ENCODE measurements around the gene ACADS. TPM values are rescaled to one million over a fixed set of nuclear protein-coding genes. Genes with fewer than 3 reads are reported as not detected.

The ACADS gene
- total RNA-seq, 1 experiment from 2014 or later, result 1.1 TPM

DNA sequence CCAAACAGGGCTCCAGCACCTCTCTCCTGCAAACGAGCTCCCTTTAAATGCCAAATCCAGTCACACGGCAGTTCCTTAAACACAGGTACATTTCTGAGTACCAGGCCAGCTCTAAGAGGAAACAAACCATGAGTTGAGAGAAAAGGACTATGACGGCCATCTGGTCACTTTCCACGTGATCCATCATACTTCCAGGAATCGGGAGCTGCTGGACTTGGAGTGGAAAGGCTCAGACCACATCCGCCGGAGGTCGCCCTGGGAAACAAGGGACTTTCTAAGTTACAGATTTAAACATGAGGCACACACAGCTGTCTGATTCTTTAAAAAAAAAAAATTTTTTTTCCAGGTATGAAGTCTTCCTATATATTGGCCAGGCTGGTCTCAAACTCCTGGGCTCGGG, 39.2 kb downstream of the ACADS start:
- Histone ChIP-seq H3K4me3 (no peak overlapping the region), H3K9me3 (replicated peaks) (no peaks in the 10 kb centered on the region), H3K36me3 (peaks cover 19% of the 10 kb centered on the region), H3K27me3 (no peaks in the 10 kb centered on the region), H3K27ac (no peak overlapping the region), H3K4me1 (no peaks in the 10 kb centered on the region)
- no peak for DNase-seq

DNA sequence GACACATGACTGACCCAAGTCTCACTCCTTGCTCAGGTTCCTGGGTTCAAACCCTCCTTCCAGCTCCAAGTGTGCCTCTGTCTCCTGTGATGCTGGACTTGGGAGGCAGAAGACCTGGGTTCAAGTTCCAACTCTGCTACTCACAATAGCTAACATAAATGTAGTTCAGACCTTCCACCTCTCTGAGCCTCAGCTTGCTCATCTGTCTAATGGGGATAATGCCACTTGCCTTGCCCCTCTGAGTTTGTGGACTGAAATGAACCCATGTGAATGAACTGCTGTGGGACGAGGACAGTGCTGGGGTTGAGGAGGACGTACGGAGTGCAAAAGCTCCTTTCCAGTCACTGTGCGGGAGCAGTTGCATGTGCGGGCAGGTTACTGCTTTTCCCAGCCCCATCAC, 40.9 kb downstream of the ACADS start:
- no peaks in the 10 kb centered on the region for H3K4me1 ChIP-seq
- peaks cover 19% of the 10 kb centered on the region for H3K36me3 ChIP-seq
- no peak overlapping the region for H3K4me3 ChIP-seq
- no peak for DNase-seq
- H3K9me3 ChIP-seq (replicated peaks), result no peaks in the 10 kb centered on the region
- H3K27me3 ChIP-seq, result no peaks in the 10 kb centered on the region
- H3K27ac ChIP-seq, result no peak overlapping the region

GRCh38 chr12:120767071-120768024, 41.7 kb downstream of the ACADS start:
- peaks cover 16% of the 10 kb centered on the region; the same call in 1 of the 2 replicates for H3K36me3 ChIP-seq

GRCh38 chr12:120771097-120771496, 45.5 kb downstream of the ACADS start:
- H3K27me3 ChIP-seq, result no peaks in the 10 kb centered on the region
- H3K4me1 ChIP-seq, result no peaks in the 10 kb centered on the region
- H3K36me3 ChIP-seq, result peaks cover 16% of the 10 kb centered on the region; the same call in 1 of the 2 replicates
- H3K9me3 ChIP-seq (replicated peaks), result no peaks in the 10 kb centered on the region
- no peak overlapping the region for H3K27ac ChIP-seq
- H3K4me3 ChIP-seq, result no peak overlapping the region
- DNase-seq, result no peak

More at GRCh38 chr12:120767071-120768024, 41.7 kb downstream of the ACADS start:
- Histone ChIP-seq H3K27me3 (no peaks in the 10 kb centered on the region), H3K4me3 (no peak overlapping the region), H3K27ac (no peak overlapping the region), H3K9me3 (replicated peaks) (no peaks in the 10 kb centered on the region), H3K4me1 (no peaks in the 10 kb centered on the region)
- no peak for DNase-seq

- Histone ChIP-seq H3K36me3 (no peaks in the 10 kb centered on the region; the same call in 1 of the 2 replicates), H3K9me3 (replicated peaks) (no peaks in the 10 kb centered on the region), H3K4me1 (no peaks in the 10 kb centered on the region), H3K27me3 (no peaks in the 10 kb centered on the region), H3K27ac (no peak overlapping the region), H3K4me3 (no peak overlapping the region)
- DNase-seq, result no peak
Measured at GRCh38 chr12:120774169-120774916, 48.7 kb downstream of the ACADS start.

- no peaks in the 10 kb centered on the region for H3K27me3 ChIP-seq
- no peaks in the 10 kb centered on the region for H3K4me1 ChIP-seq
- H3K27ac ChIP-seq, result no peak overlapping the region
- H3K9me3 ChIP-seq (replicated peaks), result no peaks in the 10 kb centered on the region
- H3K36me3 ChIP-seq, result peaks cover 2% of the 10 kb centered on the region; the same call in 1 of the 2 replicates
- H3K4me3 ChIP-seq, result no peak overlapping the region
- DNase-seq, result no peak
Measured at GRCh38 chr12:120775862-120776552, 50.4 kb downstream of the ACADS start.

DNA sequence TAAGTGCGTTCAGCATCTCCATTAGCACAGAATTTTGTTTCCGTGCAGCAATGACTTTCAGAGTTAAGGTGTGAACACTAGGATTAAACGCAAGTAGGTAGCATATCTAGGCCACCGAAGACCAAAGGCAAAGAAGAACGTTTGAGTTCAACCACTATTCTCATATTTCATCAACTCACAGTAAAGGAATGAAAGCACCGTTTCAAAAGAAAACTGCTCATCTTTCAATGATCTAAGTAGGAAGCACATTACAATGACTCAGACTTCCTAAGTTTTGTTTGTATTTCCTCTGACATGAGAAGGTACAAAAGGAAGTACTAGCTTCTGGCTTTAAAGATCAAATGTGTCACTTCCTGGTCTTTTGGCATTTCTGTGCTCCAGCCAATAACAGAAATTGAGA, 57.6 kb downstream of the ACADS start:
- peak in 1 of 2 experiments; percentile 8 for DNase-seq
- Histone ChIP-seq H3K27me3 (no peaks in the 10 kb centered on the region), H3K27ac (no peak overlapping the region)

GRCh38 chr12:120784804-120785203, 59.2 kb downstream of the ACADS start:
- peaks cover 9% of the 10 kb centered on the region for H3K36me3 ChIP-seq
- no peak for DNase-seq
- H3K27me3 ChIP-seq, result no peaks in the 10 kb centered on the region
- H3K4me3 ChIP-seq, result no peak overlapping the region
- no peak overlapping the region for H3K27ac ChIP-seq
- H3K9me3 ChIP-seq (replicated peaks), result no peaks in the 10 kb centered on the region
- 0 out of 2 replicates have a peak, but pooled peaks cover 4% of the 10 kb centered on the region for H3K4me1 ChIP-seq

More for the DNA sequence above, 57.6 kb downstream of the ACADS start:
- Histone ChIP-seq H3K36me3 (peaks cover 9% of the 10 kb centered on the region), H3K9me3 (replicated peaks) (no peaks in the 10 kb centered on the region), H3K4me3 (no peak overlapping the region), H3K4me1 (0 out of 2 replicates have a peak, but pooled peaks cover 4% of the 10 kb centered on the region)

- Histone ChIP-seq H3K4me3 (no peak overlapping the region), H3K27ac (no peak overlapping the region), H3K4me1 (0 out of 2 replicates have a peak, but pooled peaks cover 4% of the 10 kb centered on the region), H3K9me3 (replicated peaks) (no peaks in the 10 kb centered on the region), H3K27me3 (no peaks in the 10 kb centered on the region), H3K36me3 (0 out of 2 replicates have a peak, but pooled peaks cover 2% of the 10 kb centered on the region)
- DNase-seq, result no peak
Measured at GRCh38 chr12:120787889-120788288, 62.3 kb downstream of the ACADS start.

Other genes starting within 250 kb of the ACADS start
- gene DYNLL1, start 229.7 kb upstream of the ACADS start, total RNA-seq (2014; rRNA removed; shearing (Covaris generic)), result 446 and 452 TPM in 2 replicates
- 30.3 and 34.2 TPM in 2 replicates for gene COQ5, start 196.7 kb upstream of the ACADS start, total RNA-seq (2014; rRNA removed; shearing (Covaris generic))
- gene RNF10, start 191.5 kb upstream of the ACADS start, total RNA-seq (2014; rRNA removed; shearing (Covaris generic)), result 43.9 and 48.5 TPM in 2 replicates
- 40.4 and 41.6 TPM in 2 replicates for gene POP5, start 144.4 kb upstream of the ACADS start, total RNA-seq (2014; rRNA removed; shearing (Covaris generic))
- gene CABP1, start 85.2 kb upstream of the ACADS start, total RNA-seq (2014; rRNA removed; shearing (Covaris generic)), result 1.7 and 2.7 TPM in 2 replicates
- gene MLEC, start 38.7 kb upstream of the ACADS start, total RNA-seq (2014; rRNA removed; shearing (Covaris generic)), result 77.7 and 83.1 TPM in 2 replicates
- gene UNC119B, start 15.4 kb upstream of the ACADS start, total RNA-seq (2014; rRNA removed; shearing (Covaris generic)), result 16.9 and 20.2 TPM in 2 replicates
- 14.9 and 16.1 TPM in 2 replicates for gene SPPL3, start 178.5 kb downstream of the ACADS start, total RNA-seq (2014; rRNA removed; shearing (Covaris generic))